Measurements from ENCODE around the gene COMMD10. TPM values are rescaled to one million over a fixed set of nuclear protein-coding genes. Genes with fewer than 3 reads are reported as not detected.

The COMMD10 gene
- 33.1 TPM for total RNA-seq
- 10 to 100 TPM; 24.9 to 31.3 (median 29.2) TPM for polyA plus RNA-seq (ENCODE audit: insufficient read depth in 1 of 8, insufficient read length in 8 of 8, low replicate concordance in 1 of 8)
- long read RNA-seq, donor 1, partial matches to known transcripts: 0 of 4 reads
- long read RNA-seq, donor 1, other reads (novel, unspliced or antisense): 0 of 4 reads
- long read RNA-seq, donor 2, partial matches to known transcripts: 0 of 2 reads
- long read RNA-seq, donor 2, other reads (novel, unspliced or antisense): 0 of 2 reads
- long read RNA-seq, donor 3, transcript COMMD10-201 (7 exons, 1,469 nt): major isoform, 10 of 10 reads
- long read RNA-seq, donor 3, partial matches to known transcripts: 0 of 10 reads
- long read RNA-seq, donor 3, other reads (novel, unspliced or antisense): 0 of 10 reads
- long read RNA-seq, donor 4, transcript COMMD10-201 (7 exons, 1,469 nt): major isoform, 6 of 6 reads
- long read RNA-seq, donor 4, partial matches to known transcripts: 0 of 6 reads
- long read RNA-seq, donor 4, other reads (novel, unspliced or antisense): 0 of 6 reads
- long read RNA-seq, donor 5, transcript COMMD10-201 (7 exons, 1,469 nt): major isoform, 27 of 34 reads
- long read RNA-seq, donor 5, partial matches to known transcripts: 6 of 34 reads
- long read RNA-seq, donor 5, other reads (novel, unspliced or antisense): 0 of 34 reads
- long read RNA-seq, donor 6, transcript COMMD10-201 (7 exons, 1,469 nt): major isoform, 18 of 18 reads
- long read RNA-seq, donor 6, partial matches to known transcripts: 0 of 18 reads
- long read RNA-seq, donor 6, other reads (novel, unspliced or antisense): 0 of 18 reads
- long read RNA-seq, donor 7, transcript COMMD10-201 (7 exons, 1,469 nt): major isoform, 19 of 28 reads
- long read RNA-seq, donor 7, partial matches to known transcripts: 9 of 28 reads
- long read RNA-seq, donor 7, other reads (novel, unspliced or antisense): 0 of 28 reads
- long read RNA-seq, donor 8, transcript COMMD10-201 (7 exons, 1,469 nt): major isoform, 12 of 12 reads
- long read RNA-seq, donor 8, partial matches to known transcripts: 0 of 12 reads
- long read RNA-seq, donor 8, other reads (novel, unspliced or antisense): 0 of 12 reads
- long read RNA-seq, donor 9, transcript COMMD10-201 (7 exons, 1,469 nt): major isoform, 7 of 7 reads
- long read RNA-seq, donor 9, partial matches to known transcripts: 0 of 7 reads
- long read RNA-seq, donor 9, other reads (novel, unspliced or antisense): 0 of 7 reads
- long read RNA-seq, donor 10, transcript COMMD10-201 (7 exons, 1,469 nt): major isoform, 18 of 19 reads
- long read RNA-seq, donor 10, partial matches to known transcripts: 0 of 19 reads
- long read RNA-seq, donor 10, other reads (novel, unspliced or antisense): 0 of 19 reads
- long read RNA-seq, donor 11, transcript COMMD10-201 (7 exons, 1,469 nt): major isoform, 14 of 15 reads
- long read RNA-seq, donor 11, partial matches to known transcripts: 0 of 15 reads
- long read RNA-seq, donor 11, other reads (novel, unspliced or antisense): 0 of 15 reads

DNA sequence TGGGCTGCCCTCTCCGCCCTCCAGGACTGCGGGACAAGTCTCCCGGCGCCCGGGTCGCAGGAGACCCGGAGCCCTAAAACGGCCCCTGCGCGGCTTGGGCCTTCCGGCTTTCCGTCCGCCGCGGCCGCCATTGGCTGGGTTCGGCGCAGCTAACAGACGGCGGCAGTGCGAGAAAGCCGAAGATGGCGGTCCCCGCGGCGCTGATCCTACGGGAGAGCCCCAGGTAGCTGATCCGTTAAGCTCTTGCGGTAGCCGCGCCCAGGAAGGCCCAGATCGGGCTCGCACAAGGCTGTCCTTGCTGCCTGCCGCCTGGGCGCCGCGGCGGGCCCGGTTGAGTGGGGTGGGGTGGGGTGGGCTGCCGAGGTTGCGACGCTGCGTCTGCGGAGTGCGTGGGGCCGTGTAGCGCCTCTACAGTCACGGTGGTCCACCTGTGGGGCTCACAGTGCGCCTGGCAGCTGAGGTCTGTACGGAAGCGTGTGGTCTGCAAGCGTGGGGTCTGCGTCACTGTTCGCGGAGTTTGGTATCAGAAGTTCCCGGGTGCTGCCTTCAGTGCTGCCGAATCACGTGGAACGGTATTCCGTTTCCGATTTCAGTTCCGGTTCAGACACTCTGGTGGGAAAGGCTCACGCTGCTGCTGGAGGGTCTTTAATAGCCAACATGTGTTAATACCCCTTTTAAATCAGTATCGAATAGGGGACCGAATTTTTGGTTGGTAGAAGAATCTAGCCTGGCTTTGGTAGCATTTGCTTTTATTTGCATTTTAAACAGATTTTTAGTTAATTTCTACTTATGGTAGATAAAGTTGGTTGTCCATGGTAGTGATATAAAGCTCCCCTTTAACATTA, at the start of gene COMMD10:
TSS of gene COMMD10 (plus strand) at position 155 of the 845 bp plus-strand sequence.
- H3K4me3 ChIP-seq (ENCODE audit: low read length): peak within 1 kb of the TSS; percentile 89
- WGBS (ENCODE audit: insufficient coverage): under 1% methylated on average over 61 of the region's 65 CpGs
- H3K27me3 ChIP-seq (ENCODE audit: control insufficient read depth, insufficient read depth, low read length): no peaks in the 10 kb centered on the region
- peaks cover 11% of the 10 kb centered on the region for H3K4me1 ChIP-seq (ENCODE audit: control insufficient read depth, insufficient read depth, low read length)
- H3K9me3 ChIP-seq (replicated peaks; ENCODE audit: control insufficient read depth, low read depth, low read length): no peaks in the 10 kb centered on the region
- H3K36me3 ChIP-seq (ENCODE audit: control insufficient read depth, insufficient read depth, low read length): peaks cover 3% of the 10 kb centered on the region
- peak; percentile 94 for DNase-seq
- H3K27ac ChIP-seq (ENCODE audit: low read length): peak within 1 kb of the TSS; percentile 91

- WGBS (ENCODE audit: insufficient coverage): 94% methylated on average over 2 of the region's 5 CpGs
- Histone ChIP-seq H3K36me3 (ENCODE audit: control insufficient read depth, insufficient read depth, low read length) (no peaks in the 10 kb centered on the region), H3K4me3 (ENCODE audit: low read length) (no peak overlapping the region), H3K27me3 (ENCODE audit: control insufficient read depth, insufficient read depth, low read length) (no peaks in the 10 kb centered on the region), H3K9me3 (replicated peaks; ENCODE audit: control insufficient read depth, low read depth, low read length) (no peaks in the 10 kb centered on the region), H3K4me1 (ENCODE audit: control insufficient read depth, insufficient read depth, low read length) (no peaks in the 10 kb centered on the region), H3K27ac (ENCODE audit: low read length) (no peak overlapping the region)
- no peak for DNase-seq
Measured at GRCh38 chr5:116035123-116035522, 49.7 kb upstream of the COMMD10 start.

DNA sequence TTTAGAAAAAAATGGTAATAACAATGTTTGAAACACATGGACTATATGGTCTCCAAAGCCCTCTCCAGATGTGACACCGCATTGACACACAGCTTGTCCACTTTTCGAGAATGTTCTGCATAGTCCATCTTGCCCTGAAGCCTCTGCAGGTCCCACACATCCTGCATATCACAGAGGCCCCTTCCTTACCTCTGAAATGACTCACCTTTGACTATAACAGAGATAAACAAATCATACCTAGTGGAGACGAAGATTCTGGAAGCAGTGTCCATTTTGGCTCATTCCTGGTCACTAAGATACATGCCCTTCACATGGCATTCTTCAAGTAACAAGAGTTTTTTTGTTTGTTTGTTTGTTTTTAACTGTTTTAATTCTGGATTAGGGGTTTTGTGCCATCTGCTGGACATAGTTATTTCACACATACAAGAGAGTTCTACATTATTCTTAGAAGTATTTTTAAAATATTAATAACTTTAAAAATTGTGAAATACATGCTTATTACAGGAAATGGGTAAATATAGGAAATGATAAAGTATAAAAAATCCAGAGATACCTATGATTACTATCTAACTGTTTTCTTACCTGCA, 47.5 kb upstream of the COMMD10 start:
- H3K4me1 ChIP-seq (ENCODE audit: control insufficient read depth, insufficient read depth, low read length): no peaks in the 10 kb centered on the region
- no peaks in the 10 kb centered on the region for H3K27me3 ChIP-seq (ENCODE audit: control insufficient read depth, insufficient read depth, low read length)
- no peak overlapping the region for H3K27ac ChIP-seq (ENCODE audit: low read length)
- H3K9me3 ChIP-seq (replicated peaks; ENCODE audit: control insufficient read depth, low read depth, low read length): no peaks in the 10 kb centered on the region
- no peak for DNase-seq
- no peaks in the 10 kb centered on the region for H3K36me3 ChIP-seq (ENCODE audit: control insufficient read depth, insufficient read depth, low read length)
- 88% methylated on average over 2 of the region's 3 CpGs for WGBS (ENCODE audit: insufficient coverage)
- H3K4me3 ChIP-seq (ENCODE audit: low read length): no peak overlapping the region

DNA sequence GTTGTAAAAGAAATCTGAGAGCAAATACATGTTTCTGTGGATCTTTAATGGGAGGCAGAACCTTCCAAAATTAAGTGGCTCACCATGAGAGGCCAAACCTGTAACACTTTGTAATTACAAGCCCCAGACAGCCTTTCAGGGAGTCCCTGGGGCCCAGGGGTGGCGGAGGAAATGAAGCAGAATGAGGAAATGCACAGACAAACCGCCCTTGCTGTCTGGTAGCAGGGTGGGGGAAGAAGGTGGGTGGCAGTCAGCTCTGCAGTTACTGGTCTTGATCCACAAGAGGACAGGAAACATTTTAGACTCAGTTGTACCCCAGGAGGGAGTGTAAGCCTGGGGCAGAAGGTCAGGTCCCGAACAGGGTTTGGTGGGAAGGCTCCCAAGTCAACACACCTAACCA, 46.0 kb upstream of the COMMD10 start:
- Histone ChIP-seq H3K4me1 (ENCODE audit: control insufficient read depth, insufficient read depth, low read length) (no peaks in the 10 kb centered on the region), H3K9me3 (replicated peaks; ENCODE audit: control insufficient read depth, low read depth, low read length) (no peaks in the 10 kb centered on the region), H3K27me3 (ENCODE audit: control insufficient read depth, insufficient read depth, low read length) (no peaks in the 10 kb centered on the region), H3K4me3 (ENCODE audit: low read length) (no peak overlapping the region), H3K36me3 (ENCODE audit: control insufficient read depth, insufficient read depth, low read length) (no peaks in the 10 kb centered on the region), H3K27ac (ENCODE audit: low read length) (no peak overlapping the region)
- no peak for DNase-seq
- 20% methylated on average over 2 of the region's 3 CpGs for WGBS (ENCODE audit: insufficient coverage)

DNA sequence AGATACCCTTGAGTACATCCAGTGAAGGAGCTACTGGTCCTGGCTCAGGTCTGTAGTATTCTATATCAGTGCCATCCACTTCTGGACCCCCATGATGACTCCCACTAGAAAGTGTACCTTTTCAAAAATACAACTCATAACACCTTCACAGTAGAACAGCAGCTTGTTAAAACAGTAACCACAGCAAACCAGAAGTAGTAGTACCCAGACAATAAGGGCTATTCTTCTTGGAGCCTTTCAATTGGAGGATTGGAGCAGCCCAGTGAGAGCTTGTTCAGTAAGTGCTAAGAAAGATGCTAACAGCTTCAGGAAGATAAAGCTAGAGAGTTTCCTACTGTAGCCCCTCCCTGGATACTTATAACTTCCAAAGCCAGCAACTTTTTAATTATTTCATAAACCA, 42.5 kb upstream of the COMMD10 start:
- Histone ChIP-seq H3K4me1 (ENCODE audit: control insufficient read depth, insufficient read depth, low read length) (no peaks in the 10 kb centered on the region), H3K9me3 (replicated peaks; ENCODE audit: control insufficient read depth, low read depth, low read length) (no peaks in the 10 kb centered on the region), H3K36me3 (ENCODE audit: control insufficient read depth, insufficient read depth, low read length) (no peaks in the 10 kb centered on the region), H3K27me3 (ENCODE audit: control insufficient read depth, insufficient read depth, low read length) (no peaks in the 10 kb centered on the region), H3K27ac (ENCODE audit: low read length) (no peak overlapping the region), H3K4me3 (ENCODE audit: low read length) (no peak overlapping the region)
- no peak for DNase-seq

- H3K9me3 ChIP-seq (replicated peaks; ENCODE audit: control insufficient read depth, low read depth, low read length): no peaks in the 10 kb centered on the region
- H3K4me1 ChIP-seq (ENCODE audit: control insufficient read depth, insufficient read depth, low read length): no peaks in the 10 kb centered on the region
- no CpG with 5 or more reads among the region's 3 CpGs for WGBS (ENCODE audit: insufficient coverage)
- no peaks in the 10 kb centered on the region for H3K27me3 ChIP-seq (ENCODE audit: control insufficient read depth, insufficient read depth, low read length)
- no peaks in the 10 kb centered on the region for H3K36me3 ChIP-seq (ENCODE audit: control insufficient read depth, insufficient read depth, low read length)
- no peak overlapping the region for H3K27ac ChIP-seq (ENCODE audit: low read length)
- no peak for DNase-seq
- H3K4me3 ChIP-seq (ENCODE audit: low read length): no peak overlapping the region
Measured at GRCh38 chr5:116044073-116044472, 40.8 kb upstream of the COMMD10 start.

DNA sequence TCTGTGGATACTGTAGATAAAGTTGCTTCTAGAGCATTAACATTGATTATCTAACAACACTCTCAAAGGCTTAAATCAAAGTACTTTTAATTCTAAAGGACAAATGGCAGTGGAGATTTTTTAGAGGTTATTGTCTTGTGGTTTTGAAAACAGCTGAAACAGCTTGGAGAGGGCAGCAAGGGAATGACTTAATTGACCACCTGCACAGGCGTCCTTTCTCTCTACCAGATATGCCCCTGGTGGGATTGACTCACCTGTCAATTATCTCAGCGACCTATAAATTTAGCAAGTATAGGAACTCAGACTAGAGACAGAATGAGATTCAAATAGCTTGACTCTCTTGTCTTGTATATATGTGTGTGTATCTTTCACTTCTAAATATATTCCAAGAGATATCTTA, 39.0 kb upstream of the COMMD10 start:
- H3K4me1 ChIP-seq (ENCODE audit: control insufficient read depth, insufficient read depth, low read length): no peaks in the 10 kb centered on the region
- WGBS (ENCODE audit: insufficient coverage): no CpG with 5 or more reads among the region's 2 CpGs
- no peak for DNase-seq
- no peaks in the 10 kb centered on the region for H3K27me3 ChIP-seq (ENCODE audit: control insufficient read depth, insufficient read depth, low read length)
- H3K9me3 ChIP-seq (replicated peaks; ENCODE audit: control insufficient read depth, low read depth, low read length): no peaks in the 10 kb centered on the region
- H3K27ac ChIP-seq (ENCODE audit: low read length): no peak overlapping the region
- no peaks in the 10 kb centered on the region for H3K36me3 ChIP-seq (ENCODE audit: control insufficient read depth, insufficient read depth, low read length)
- no peak overlapping the region for H3K4me3 ChIP-seq (ENCODE audit: low read length)

DNA sequence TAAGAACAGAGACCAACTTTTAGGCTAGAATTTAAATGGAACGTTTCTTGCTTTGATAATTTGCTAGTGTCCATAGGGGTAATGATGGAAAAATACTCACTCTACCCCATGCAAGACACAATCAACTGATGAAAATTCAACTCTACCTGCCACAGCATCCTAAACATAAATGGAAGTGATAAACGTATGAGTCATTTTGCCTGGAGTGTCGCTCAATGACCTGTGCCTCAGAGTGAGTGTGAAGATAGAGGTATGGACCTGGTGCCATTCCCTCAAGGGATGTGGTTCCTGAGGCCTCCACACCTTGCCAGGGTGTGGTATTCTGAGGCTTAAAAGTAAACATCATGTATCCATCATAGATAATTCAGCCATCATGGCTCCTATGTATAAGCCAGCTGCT, 38.6 kb upstream of the COMMD10 start:
- Histone ChIP-seq H3K27ac (ENCODE audit: low read length) (no peak overlapping the region), H3K27me3 (ENCODE audit: control insufficient read depth, insufficient read depth, low read length) (no peaks in the 10 kb centered on the region), H3K4me1 (ENCODE audit: control insufficient read depth, insufficient read depth, low read length) (no peaks in the 10 kb centered on the region), H3K9me3 (replicated peaks; ENCODE audit: control insufficient read depth, low read depth, low read length) (no peaks in the 10 kb centered on the region), H3K36me3 (ENCODE audit: control insufficient read depth, insufficient read depth, low read length) (no peaks in the 10 kb centered on the region), H3K4me3 (ENCODE audit: low read length) (no peak overlapping the region)
- DNase-seq: no peak
- no CpG with 5 or more reads among the region's 3 CpGs for WGBS (ENCODE audit: insufficient coverage)

DNA sequence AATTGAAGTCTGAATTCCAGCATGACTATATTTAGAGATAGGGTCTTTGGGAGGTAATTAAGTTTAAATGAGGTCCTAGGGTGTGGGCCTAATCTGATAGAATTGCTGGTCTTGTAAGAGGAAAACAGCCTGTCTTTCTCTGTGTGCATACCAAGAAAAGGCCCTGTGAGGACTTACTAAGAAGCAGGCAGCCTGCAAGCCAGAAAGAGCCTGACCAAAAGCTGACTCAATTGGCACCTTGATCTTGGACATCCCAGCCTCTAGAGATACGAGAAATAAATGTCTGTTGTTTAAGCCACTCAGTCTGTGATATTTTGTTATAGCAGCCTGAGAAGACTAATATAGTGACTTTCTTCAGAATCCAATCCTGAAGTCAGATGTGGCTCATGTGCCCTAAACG, 38.0 kb upstream of the COMMD10 start:
- Histone ChIP-seq H3K27me3 (ENCODE audit: control insufficient read depth, insufficient read depth, low read length) (no peaks in the 10 kb centered on the region), H3K27ac (ENCODE audit: low read length) (no peak overlapping the region), H3K4me3 (ENCODE audit: low read length) (no peak overlapping the region), H3K9me3 (replicated peaks; ENCODE audit: control insufficient read depth, low read depth, low read length) (no peaks in the 10 kb centered on the region), H3K4me1 (ENCODE audit: control insufficient read depth, insufficient read depth, low read length) (no peaks in the 10 kb centered on the region), H3K36me3 (ENCODE audit: control insufficient read depth, insufficient read depth, low read length) (no peaks in the 10 kb centered on the region)
- no CpG with 5 or more reads among the region's 2 CpGs for WGBS (ENCODE audit: insufficient coverage)
- DNase-seq: no peak
